LNCAP (cell line): Measurements from ENCODE around the gene CNEP1R1.

ENCODE experiments used
- TF ChIP-seq, protein P1 (sequence below): fragments of 450-650 bp; IDR thresholded peaks from 2 replicates; pipeline ENCODE4 v1.5.1; 2017; ENCODE audit warnings: mild to moderate bottlenecking

Gene CNEP1R1, protein sequence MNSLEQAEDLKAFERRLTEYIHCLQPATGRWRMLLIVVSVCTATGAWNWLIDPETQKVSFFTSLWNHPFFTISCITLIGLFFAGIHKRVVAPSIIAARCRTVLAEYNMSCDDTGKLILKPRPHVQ

DNA sequence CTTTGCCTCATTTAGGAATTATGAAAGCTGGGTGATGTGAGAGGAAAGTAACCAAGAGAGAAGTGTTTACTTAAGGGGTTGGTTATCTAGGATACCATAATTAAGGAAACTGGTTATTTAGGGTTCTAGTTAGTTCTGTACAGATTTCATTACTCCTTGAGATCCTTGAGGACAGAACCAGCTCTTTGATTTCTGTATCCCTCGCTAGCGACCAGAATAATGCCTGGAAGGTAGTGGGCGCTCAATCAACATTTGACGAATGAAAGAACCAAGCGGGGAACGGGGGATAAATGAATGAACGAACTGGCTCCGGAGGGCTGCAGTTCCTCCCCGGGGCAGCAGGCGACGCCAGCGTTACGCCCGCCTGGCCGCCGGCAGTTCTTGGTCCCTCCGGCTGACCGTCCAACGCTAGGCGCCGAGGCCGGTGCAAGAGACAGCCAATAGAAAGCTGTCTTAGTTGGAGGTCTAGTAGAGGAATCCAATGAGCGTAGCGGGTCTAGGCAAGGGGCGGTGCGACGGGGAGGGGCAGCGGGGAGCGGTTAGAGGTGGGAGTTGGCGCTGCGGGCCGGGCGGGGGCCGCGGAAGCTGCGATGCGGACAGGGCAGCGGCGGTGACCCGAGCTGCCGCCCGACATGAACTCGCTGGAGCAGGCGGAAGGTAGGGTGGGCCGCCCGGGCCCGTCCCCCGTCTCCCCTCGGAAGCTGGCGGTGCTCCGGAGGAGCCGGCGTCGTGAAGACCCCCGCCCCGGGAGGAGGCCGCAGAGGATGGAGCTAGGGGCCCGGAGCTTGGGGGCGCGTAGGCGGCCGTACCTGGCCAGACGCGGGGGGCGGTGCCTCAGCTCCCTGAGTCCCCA, at the start of gene CNEP1R1:
TSS of gene CNEP1R1 (plus strand) at position 542 of the 853 bp plus-strand sequence. CDS start at position 633, 91 bp downstream.
- TF ChIP-seq, protein P1, sequence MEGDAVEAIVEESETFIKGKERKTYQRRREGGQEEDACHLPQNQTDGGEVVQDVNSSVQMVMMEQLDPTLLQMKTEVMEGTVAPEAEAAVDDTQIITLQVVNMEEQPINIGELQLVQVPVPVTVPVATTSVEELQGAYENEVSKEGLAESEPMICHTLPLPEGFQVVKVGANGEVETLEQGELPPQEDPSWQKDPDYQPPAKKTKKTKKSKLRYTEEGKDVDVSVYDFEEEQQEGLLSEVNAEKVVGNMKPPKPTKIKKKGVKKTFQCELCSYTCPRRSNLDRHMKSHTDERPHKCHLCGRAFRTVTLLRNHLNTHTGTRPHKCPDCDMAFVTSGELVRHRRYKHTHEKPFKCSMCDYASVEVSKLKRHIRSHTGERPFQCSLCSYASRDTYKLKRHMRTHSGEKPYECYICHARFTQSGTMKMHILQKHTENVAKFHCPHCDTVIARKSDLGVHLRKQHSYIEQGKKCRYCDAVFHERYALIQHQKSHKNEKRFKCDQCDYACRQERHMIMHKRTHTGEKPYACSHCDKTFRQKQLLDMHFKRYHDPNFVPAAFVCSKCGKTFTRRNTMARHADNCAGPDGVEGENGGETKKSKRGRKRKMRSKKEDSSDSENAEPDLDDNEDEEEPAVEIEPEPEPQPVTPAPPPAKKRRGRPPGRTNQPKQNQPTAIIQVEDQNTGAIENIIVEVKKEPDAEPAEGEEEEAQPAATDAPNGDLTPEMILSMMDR, result peak; percentile 100

DNA sequence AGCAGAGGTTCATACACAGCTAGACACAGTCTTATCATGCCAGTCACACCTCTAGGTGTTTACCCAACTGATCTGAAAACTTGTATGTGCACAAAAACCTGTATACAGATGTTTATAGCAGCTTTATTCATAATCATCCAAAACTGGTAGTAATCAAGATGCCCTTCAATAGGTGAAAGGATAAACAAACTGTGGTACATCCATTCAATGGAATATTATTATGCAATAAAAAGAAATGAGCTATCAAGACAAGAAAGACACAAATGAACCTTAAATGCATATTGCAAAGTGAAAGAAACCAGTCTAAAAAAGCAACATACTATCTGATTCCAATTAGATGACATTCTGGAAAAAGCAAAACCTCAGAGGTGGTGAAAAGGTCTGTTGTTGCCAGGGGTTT, 47.6 kb upstream of the CNEP1R1 start:
- TF ChIP-seq, protein P1, result no peak

DNA sequence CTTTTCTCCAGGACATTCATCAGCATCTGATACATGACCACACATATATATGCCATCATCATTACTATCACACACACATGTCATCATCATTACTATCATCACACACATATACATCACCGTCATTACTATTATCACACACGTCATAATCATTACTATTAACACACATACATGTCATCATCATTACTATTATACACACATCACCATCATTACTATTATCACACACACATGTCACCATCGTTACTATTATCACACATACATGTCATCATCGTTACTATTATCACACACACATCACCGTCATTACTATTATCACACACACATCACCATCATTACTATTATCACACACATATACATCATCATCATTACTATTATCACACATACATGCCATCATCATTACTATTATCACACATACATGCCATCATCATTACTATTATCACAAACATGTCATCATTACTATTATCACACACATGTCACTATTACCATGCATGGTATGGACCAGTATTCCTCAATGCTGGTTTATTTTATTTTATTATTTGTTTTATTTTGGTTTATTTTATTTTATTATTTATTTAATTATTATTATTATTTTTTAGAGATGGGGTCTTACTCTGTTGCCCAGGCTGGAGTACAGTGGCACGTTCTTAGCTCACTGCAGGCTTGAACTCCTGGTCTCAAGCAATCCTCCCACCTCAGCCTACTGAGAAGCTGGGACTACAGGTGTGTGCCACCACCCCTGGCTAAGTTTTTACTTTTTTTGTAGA, 46.3 kb upstream of the CNEP1R1 start:
- TF ChIP-seq, protein P1, result no peak

DNA sequence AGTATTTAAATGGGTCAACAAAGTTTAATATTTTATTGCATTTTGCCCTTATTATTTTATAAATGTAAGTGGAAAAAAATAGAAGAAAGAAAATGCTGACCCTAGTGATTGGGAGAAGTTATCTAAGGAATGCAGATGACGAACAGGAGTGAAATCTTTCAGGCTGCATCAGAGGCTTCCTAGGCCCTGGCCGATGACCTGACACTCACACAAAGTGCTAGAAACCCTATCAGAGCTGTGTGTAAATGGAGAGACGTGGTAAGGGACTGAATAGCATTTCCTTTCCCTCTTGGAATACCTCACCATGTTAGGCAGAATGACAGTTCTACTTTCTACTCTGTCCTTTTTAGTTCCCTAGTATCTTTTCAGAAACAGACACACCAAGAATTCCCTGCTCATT, 44.9 kb upstream of the CNEP1R1 start:
- TF ChIP-seq, protein P1, result no peak

DNA sequence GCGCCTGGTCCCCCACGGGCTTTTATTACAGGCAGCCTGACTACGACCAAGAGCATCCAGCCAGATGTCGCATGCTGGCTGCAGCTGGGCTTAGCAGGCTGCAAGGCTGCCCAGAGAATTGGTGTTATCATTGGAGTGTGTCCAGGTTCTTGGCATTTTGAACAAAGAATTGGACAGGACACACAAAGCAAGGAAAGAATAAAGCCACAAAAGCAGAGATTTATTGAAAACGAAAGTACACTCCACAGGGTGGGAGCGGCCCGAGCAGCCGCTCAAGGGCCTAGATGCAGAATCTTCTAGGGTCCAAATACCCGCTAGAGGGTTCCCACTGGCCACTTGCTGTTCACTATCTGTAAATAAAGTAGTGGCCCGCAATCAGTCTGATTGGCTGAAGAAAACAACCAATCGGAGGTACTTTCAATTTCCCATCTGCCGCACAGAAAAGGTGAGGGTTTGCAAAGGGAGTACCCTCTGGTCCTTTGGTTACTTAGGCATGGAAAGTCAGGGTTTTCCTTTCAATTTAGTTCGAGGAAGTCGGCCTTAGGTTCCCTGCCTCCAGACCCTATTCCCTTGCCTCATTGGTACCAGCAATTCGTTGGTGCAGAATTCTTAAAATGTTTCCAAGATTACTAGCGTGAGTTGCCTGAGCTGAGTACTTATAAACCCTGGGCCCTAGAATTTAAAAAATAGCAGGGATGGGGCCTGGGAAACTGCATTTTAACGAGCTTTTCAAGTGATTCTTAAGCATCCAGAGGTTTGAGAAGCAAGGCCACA, 38.5 kb upstream of the CNEP1R1 start:
- TF ChIP-seq, protein P1, result no peak

DNA sequence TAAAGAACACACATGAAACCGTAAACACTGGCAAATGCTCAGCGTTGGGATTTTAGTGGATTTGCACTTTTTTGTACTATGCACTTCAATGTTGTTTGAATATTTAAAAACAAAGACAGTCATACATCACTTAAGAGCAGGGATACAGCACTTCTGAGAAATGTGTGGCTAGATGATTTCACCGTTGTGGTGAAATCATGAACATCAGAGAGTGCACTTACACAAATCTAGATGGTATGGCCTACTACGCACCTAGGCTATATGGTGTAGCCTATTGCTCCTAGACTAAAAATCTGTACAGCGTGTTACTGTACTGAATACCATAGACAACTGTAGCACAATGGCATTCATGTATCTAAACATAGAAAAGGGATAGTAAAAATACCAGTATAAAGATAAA, 37.6 kb upstream of the CNEP1R1 start:
- TF ChIP-seq, protein P1, result no peak

DNA sequence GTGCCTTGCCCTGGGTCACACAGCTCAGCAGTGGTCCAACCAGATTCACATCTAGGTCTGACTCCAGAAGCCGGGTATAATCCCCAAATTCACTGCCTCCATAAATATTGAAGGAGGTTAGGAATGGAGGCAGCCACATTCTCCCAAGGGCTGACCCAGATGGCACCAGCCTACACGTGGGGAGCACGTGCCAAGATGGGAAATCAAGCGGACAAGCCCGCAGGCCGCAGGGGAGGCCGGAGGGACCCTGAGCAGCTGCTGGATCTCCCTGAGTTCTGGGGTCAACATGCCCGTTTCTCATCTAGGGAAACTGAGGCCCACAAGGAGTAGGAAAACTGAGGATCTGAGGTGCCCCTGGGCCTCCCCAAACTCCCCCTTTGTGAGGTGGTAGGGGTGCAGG, 32.2 kb upstream of the CNEP1R1 start:
- TF ChIP-seq, protein P1, result no peak
